Right kidney (tissue), 1 donor: Measurements from ENCODE around the gene SLC41A3.

Source experiments
- DNase-seq: peaks from one replicate; pipeline ENCODE4 v3.0.0-alpha.2; 2016

Gene SLC41A3

DNA sequence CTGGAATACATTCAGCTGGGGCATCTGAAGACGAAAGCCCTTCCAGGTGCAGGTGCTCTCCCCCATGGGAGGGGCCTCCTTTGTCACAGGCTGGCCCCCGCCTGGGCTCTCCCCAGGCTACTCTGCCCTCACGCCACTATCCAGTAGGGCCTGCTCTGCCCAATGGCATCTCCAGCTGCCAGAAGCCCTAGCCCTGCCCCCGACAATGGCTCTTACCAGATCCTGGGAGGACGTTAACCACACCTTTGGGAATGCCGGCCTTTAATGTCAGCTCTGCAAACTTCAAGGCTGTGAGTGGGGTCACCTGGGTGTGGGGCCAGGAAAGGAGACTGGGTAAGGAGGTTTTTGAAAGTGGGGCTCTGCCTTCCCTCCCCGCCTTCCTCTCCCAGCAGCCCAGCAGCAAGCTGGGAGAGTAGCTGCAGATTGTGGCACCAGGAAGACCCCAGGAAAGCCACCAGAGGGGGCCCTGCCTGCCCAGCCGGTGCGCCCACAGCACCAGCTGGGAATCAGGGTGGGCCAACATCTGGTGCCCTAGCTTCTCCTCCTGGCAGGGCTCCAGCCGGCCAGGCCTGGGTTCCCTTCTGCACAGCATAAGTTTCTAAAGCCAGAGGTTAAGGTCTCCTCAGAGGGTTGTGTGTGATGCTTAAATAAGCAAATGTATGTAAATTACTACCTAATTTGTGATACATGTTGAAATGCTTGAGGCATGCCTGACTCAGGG lies 40.4 kb upstream of the SLC41A3 start:
- no peak for DNase-seq

GRCh38 chr3:126121632-126122031 lies 37.7 kb upstream of the SLC41A3 start:
- DNase-seq: no peak

GRCh38 chr3:126121074-126121473 lies 37.1 kb upstream of the SLC41A3 start:
- no peak for DNase-seq

- DNase-seq: no peak
Observed at GRCh38 chr3:126119976-126120375, 36.1 kb upstream of the SLC41A3 start.

DNA sequence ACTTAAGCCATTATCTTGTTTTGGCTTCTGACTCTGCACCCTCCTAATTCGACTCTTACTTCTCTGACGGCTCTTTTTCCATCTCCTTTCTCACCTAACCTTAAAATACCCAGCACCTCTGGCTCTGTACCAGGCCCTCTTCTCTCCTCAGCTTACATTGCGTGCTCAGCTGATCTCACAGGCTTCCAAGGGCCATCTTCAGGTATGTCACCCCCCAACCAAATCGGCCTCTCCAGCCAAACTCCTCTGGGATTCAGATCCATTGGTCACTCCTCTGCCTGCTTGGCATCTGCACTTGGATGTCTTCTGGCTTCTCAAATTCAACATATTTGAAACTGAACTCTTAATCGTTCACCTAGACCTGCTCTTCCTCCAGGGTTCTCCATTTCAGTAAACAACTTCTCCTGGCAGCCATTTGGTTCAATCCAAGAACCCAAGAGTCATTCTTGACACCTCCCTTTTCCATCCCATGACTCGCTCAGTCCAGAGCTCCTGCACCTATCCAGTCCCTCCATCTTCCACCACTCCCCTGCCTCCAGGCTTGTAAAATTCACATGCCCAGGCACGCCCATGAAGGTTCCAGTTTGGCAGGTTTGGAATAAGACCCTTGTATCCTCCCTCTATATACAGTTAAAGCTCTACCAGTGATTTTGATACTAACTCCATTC lies 35.2 kb upstream of the SLC41A3 start:
- no peak for DNase-seq

DNA sequence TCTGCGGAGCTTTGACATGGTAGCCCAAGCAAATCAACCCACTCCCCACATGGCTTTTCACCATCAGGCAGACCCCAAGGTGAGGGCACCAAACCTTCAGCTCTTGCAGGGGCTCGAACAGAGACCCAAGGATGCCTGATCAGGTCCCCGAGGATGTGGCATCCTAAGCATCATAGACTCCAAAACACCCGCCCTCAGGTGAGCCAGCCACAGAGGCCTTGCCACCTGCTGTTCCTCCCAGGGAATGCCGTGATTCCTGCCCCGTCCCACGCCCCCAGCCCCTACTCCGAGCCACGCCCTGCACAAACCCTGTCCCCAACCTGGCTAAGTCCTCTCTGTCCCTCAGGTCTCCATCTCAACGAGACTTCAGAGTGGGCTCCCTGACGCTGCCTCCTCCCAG lies 34.7 kb upstream of the SLC41A3 start:
- no peak for DNase-seq

DNA sequence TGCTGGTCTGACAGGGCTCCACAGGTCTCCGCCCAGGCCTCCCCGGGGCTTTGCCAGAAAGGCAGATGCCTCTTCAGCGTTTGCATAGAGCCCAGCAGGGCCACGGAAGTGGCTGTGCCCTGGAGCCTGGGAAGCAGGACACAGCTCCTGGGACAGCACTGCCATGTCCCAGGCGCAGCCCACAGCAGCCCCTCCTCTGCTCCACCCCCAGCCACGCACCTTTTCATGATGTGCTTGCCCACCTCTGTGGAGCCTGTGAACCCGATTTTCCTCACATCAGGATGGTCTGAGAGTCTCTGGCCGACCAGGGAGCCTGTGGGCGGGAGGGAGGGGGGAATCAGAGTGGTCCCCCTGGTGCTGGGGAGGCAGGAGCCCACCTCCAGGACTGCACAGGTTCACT lies 33.9 kb upstream of the SLC41A3 start:
- no peak for DNase-seq

- DNase-seq: no peak
Observed at GRCh38 chr3:126117212-126117611, 33.3 kb upstream of the SLC41A3 start.

GRCh38 chr3:126116526-126116925 lies 32.6 kb upstream of the SLC41A3 start:
- DNase-seq: no peak

- no peak for DNase-seq
Observed at GRCh38 chr3:126114443-126115386, 30.8 kb upstream of the SLC41A3 start.

DNA sequence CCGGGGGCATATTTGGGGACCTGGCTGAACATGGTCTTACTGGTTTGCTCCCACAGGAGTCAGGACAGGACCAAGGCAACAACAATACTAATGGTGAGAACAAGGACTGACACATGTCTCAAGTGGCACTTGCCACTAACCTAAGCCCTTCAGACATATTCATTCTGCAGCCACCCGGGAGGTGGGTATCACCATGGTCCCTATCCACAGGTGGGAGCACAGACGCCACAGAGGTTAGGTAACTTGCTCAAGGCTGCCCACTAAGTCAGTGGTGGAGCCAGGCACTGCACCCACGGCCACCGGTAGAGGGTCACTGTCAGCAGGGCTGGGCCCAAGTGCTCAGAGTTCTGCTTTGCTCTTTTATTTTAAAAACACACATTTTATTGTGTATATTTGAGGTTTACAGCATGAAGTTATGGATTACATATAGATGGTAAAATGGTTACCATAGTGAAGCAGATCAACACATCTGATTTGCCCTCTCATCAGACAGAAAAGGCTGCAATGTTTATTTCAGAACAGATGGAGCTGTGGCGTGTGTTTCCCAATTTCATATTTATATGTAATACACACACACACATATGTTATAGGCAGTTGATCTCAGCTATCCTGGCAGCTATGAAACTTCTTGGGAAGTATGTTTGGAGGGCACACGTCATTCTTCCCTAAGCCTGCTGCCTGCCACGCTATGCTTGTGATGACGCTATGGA lies 30.0 kb upstream of the SLC41A3 start:
- DNase-seq: no peak

DNA sequence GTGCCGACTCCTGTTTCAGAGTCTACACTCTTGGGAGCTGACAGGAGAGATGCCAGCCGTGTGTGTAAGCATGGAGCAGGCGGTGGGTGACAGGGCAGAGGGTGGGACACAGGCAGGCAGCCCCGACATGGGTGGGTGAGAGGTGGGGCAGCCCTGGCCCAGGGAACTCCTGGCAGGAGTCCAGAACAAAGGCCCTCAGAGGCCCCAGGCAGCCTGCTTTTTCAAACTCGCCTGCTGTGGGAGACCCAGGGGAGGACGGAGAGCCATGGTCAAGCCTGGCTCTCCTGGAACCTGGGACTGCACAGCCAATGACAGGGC lies 29.3 kb upstream of the SLC41A3 start:
- DNase-seq: no peak

GRCh38 chr3:126112531-126113237 lies 28.8 kb upstream of the SLC41A3 start:
- DNase-seq: no peak

- no peak for DNase-seq
Observed at GRCh38 chr3:126111566-126112475, 27.9 kb upstream of the SLC41A3 start.

DNA sequence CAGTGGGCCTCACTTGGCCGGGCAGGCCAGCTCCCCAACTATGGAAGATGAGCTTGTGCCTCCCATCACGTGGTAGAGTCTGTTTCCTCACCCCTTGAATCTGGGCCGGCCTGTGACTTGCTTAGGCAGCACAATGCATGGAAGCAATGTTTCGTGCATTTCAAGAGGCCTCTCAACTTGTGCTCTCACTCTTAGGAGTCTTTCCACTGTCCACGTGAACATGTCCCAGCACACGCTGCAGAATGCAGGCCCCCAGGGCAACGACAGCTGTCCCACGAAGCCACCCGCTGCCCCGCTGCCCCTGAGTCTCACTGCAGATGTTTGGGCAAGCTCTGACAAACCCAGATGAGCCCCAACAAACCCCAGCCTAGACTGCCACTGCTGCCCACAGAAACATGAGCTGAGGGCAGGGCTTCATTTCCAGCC lies 27.2 kb upstream of the SLC41A3 start:
- DNase-seq: no peak

DNA sequence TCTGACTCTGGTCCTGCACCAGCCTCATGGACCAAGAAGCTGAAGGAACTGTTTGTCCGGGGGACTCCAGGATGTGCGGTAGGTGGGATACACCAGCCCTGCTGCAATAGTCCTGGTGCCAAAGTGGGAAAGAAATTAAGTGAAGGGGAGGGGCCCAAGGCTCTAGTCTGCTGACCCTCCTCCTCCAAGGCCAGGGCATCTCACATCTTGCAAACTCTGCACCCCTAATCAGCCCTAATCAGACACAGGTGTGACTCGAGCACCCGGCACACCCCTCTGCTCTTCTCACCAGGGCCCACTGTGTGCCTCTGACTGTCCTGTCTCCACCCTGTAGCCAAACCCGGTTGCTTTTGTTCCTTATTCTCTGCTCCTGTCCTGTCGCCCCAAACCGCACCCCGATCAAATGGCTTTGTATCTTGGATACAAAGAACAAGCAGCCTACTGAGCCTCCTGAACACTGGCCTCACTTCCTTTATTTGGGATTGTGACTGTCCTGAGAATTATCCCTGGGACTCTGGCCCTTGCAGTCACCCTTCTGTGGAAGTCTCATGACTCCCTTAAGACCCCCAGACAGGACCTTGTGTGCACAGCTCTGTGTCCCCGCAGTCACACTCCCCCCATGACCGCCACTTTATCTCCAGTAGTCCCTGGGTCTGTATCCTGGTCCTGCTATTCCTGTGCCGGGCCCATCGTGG lies 26.7 kb upstream of the SLC41A3 start:
- DNase-seq: no peak

- DNase-seq: no peak
Observed at GRCh38 chr3:126109880-126110235, 25.9 kb upstream of the SLC41A3 start.

DNA sequence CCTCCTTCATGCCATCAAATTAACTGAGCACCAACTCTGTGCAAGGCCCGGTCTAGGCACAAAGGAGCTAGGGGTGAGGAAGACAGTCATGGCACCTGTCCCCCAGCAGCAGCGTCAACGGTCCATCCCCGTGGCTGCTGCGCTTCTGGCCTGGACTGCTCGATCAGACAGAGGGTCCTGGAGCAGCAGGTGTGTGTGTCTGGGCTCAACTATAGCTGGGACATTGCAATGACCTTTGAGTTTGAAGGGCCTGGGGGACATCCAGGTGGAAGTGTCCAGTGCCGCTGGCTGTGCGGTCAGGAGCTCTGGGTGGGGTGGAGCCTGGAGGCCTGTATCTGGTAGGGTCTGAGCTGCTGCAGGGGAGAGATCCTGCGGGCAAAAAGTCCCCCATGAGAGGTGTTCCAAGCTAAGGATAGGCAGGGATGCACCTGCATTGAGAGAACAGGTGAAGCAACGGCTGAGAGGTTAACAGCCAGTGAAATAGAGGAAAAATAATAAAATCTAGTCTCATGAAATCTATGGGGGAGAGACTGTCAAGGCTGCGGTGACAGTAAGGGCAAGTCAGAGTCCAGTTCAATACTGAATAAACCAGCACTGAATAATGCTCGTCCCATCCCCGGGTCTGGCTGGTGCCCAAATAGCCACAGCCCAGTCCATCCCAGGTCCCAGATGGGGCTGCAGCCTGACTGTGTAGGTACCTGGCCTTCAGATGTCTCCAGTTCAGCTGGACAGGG lies 25.4 kb upstream of the SLC41A3 start:
- DNase-seq: no peak

- no peak for DNase-seq
Observed at GRCh38 chr3:126108676-126109050, 24.7 kb upstream of the SLC41A3 start.
